NOMO-1 (cell line): Measurements from ENCODE around the gene NECTIN2.
"Not testable (repeated sequence)": the region's sequence is repeated elsewhere in the genome, so short reads cannot be mapped to it uniquely, and the experiment has no call there.

Experiments used
- DNase-seq, 2 experiments: peaks; one replicate each; lab custom pipeline; 2025; ENCODE audit not compliant: unreplicated experiment in 2 of 2; lab: John Stamatoyannopoulos, UW

Gene NECTIN2

DNA sequence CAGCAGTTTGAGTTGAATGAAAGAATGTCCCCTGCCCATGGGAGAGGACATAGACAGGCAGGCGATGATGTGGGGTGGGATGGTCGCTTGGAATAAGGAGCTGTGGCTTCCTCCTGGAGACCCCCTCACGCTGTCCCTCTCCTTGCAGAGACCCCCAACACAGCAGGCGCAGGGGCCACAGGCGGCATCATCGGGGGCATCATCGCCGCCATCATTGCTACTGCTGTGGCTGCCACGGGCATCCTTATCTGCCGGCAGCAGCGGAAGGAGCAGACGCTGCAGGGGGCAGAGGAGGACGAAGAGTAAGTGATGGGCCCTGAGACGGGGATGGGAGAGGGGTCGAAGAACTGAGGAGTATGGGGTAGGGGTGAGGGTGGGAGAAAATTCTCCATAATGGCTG lies 36.0 kb downstream of the NECTIN2 start:
- DNase-seq = no peak

DNA sequence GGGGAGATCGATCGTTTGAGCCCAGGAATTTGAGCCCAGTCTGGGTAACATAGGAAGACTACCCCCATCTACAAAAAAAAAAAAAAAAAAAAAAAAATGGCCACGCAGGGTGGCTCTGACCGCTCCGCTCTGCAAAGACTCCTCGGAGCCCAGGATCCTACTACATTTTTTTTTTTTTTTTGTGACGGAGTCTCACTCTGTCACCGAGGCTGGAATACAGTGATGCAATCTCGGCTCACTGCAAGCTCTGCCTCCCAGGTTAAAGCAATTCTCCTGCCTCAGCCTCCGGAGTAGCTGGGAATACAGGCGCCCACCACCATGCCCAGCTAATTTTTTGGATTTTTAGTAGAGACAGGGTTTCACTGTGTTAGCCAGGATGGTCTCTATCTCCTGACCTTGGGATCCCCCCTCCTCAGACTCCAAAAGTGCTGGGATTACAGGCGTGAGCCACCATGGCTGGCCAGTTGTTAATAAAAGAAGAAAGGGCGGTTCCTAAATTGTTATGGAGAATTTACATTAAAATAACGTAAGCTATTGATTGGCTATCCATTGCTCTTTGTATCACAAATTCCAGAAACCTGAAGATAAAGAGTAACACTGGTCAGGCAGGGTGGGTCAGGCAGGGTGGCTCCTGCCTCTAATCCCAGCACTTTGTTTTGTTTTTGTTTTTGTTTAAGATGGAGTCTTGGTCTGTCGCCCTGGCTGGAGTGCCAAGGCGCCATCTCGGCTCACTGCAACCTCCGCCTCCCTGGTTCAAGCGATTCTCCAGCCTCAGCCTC lies 36.7 kb downstream of the NECTIN2 start:
- not testable (repeated sequence) for DNase-seq

DNA sequence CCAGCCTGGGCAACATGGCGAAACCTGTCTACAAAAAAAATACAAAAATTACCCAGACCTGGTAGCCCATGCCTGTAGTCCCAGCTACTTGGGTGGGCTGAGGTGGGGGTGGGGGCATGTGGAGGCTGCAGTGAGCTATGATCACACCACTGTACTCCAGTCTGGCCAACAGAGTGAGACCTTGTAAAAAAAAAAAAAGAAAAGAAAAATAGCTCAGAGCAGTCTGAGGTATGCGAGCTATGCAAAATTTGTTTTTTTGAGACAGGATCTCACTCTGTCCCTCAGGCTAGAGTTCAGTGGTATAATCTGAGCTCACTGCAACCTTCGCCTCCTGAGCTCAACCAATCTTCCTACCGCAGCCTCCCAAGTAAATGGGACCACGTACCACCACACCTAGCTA lies 37.8 kb downstream of the NECTIN2 start:
- DNase-seq = no peak

DNA sequence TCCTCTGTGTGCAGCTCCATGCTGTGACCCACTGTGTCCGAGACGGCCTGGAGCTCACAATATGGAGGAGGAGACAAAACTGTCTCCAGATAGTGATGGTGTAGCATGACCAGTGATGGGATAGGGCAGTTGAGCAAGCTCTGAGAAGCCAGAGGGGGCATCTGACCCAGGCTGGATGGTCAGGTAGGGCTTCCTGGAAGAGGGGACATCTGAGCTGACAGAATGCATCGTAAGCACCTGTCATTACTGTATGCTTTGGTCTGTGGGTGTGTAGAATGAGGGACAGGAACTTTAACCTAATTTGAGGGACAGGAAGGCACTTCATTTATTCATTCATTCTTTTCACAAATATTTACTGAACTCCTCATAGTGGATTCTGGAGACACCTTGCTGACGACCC lies 38.5 kb downstream of the NECTIN2 start:
- no peak for DNase-seq

DNA sequence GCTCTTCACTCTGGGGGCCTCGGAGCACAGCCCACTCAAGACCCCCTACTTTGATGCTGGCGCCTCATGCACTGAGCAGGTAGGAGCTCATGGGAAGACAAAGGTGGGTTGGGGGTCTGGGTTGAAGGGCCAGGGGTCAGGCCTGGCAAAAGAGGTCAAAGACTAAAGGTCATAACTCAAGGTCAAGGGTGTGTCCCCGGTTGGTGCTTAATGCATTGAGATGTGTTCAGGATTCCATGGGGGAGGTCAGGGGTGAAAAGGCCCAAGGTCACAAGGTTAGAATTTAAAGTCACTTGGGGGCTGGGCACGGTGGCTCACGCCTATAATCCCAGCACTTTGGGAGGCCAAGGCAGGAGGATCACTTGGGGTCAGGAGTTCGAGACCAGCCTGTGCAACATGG lies 40.0 kb downstream of the NECTIN2 start:
- DNase-seq = no peak

DNA sequence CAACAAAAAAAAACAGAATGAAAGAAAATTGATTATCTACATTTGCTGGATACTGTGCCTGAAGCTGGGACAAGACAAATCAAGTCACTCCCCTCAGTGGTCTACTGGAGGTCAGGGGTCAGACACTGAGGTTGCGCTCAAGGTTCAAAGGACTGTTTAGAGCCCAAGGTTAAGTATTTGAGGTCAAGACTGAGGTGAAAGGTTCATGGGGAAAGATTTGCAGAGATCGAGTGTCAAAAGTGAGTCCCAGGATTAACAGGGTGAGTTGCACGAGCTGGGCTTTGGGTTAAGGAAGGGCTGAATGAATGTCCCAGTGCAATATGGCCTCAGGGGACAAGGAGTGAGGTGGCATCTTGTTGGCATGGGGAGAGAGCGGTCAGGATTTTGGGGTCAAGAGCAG lies 41.6 kb downstream of the NECTIN2 start:
- DNase-seq = no peak

DNA sequence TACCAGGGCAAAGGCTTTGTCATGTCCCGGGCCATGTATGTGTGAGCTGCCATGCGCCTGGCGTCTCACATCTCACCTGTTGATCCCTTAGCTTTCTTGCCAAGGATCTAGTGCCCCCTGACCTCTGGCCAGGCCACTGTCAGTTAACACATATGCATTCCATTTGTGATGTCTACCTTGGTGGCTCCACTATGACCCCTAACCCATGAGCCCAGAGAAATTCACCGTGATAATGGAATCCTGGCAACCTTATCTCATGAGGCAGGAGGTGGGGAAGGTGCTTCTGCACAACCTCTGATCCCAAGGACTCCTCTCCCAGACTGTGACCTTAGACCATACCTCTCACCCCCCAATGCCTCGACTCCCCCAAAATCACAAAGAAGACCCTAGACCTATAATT lies 42.2 kb downstream of the NECTIN2 start:
- not testable (repeated sequence) for DNase-seq

DNA sequence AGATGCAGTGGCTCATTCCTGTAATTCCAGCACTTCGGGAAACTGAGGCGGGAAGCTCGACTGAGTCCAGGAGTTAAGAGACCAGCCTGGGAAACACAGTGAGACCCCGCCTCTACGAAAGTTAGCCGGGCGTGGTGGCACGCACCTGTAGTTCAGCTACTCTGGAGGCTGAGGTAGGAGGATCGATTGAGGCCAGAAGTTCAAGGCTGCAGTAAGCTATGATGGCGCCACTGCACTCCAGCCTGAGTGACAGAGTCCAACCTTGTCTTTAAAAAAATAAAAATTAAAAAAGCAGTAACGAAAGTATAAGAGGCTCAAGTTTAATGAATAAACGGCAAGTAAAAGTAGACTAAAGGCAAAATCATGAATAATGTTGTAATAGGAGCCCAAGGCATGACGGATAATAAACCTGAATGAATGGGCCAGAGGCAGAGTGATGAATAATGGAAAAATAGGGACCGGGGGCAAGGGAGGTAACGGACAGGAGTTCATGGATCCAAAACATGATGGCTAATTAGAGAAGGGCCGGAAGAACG lies 43.8 kb downstream of the NECTIN2 start:
- DNase-seq = no peak

DNA sequence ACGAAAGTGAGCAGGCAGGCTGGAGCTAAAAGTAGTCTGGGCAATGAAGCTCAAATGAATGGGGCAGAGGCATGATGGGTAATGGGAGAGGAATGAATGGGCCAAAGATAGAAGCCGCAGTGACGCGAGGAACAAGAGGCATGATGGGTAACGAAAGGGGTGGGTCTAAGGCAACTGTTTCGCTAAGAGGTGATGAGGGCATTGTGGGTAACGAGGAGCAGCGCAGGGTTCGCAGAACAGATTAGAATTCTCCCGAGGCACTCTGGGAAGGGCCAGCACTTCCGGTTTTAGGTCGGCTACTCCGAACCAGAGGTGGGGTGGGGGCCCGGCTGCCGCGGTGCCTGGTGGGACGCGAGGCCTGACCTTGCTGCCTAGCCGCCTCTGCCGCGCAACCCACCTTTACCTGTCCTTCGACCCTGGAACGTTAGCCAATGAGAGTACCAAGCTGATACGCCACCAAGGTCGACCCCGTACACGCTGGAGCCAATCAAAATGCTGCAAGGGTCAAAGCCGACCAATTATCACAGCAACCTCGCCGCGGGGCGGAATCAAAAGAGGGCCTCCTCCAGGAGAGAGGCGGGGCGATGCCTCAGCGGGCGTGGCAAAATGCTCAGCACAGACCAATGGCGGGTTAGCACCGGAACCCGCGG lies 44.4 kb downstream of the NECTIN2 start:
- peak; percentile 100 for DNase-seq

DNA sequence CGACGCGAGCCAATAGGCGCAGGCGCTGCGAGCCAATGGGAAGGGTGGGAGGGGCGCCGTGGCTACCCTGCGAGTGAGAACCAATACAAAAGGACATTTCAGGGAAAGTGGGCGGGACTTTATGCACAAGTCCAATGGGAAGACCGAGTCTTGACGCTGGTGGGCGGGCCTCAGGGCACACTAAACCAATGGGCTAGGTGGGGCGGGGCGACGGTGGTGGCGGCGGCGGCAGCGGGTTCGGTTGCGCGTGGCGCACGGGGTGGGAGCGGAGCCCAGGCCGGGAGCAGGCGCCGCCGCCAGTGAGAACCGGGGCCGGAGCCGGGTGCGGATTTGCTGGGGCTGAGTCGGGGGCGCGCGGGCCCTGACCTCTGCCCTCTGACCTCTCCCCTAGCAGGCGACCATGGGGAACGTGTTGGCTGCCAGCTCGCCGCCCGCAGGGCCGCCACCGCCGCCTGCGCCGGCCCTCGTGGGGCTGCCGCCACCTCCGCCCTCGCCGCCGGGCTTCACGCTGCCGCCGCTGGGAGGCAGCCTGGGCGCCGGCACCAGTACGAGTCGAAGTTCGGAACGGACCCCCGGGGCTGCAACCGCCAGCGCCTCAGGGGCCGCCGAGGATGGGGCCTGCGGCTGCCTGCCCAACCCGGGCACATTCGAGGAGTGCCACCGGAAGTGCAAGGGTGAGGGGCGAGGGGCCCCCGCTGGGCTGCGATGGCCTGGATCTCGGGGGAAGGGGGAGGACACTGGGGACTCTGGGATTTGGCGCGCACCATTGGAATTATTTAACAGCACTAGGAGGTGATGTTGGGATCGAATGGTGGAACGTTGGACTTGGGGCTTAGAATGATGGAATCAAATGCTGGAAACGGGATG lies 45.2 kb downstream of the NECTIN2 start, which contains the start of gene TOMM40:
Gene TOMM40 (plus strand): TSS at position 239 of the 867 bp plus-strand sequence. CDS start 162 bp downstream, at position 401.
- DNase-seq = peak; percentile 100

DNA sequence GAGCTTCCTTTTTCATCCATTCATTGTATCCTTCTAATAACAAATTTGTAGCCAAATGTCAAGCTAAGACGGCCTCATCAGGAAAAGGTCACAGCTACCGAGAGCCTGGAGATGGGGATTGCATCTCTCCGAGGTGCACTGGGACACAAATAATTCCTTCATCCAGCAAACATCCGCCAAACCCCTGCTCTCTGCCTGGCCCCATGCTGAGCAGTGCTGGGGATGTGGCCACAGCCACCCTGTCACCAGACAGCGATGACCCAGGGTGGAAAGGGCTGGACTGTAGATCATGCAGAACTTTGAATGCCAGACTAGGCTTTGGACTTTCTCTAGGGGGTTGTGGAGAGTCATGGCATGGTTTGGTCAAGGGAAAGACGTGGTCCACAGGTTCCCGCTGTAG lies 46.8 kb downstream of the NECTIN2 start:
- no peak for DNase-seq

DNA sequence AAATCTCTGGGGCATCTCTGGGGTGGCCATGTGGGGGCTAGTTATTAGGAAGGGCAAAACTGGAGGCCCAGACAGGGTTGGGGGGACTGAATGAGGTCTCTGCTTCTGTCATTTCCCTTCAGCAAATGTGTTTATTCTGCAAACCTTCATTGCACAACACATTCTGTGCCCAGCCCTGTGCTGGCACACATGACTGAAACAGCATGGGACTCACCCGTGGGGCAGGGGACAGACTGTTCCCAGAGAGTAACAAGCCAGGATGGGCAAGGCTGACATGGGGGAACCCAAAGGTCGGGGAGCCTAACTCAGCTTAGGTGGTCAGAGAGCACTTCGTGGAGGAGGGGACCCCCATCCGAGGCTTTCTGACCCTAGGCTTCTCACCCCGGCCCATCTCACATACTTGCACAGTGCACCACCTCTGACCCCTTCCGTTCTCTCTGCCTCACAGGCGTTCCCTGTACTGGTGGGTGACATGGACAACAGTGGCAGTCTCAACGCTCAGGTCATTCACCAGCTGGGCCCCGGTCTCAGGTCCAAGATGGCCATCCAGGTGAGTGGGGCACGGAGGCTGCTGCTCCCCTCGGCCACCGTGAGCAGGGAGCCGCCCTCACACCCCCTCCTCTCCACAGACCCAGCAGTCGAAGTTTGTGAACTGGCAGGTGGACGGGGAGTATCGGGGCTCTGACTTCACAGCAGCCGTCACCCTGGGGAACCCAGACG lies 47.4 kb downstream of the NECTIN2 start:
- DNase-seq = no peak

DNA sequence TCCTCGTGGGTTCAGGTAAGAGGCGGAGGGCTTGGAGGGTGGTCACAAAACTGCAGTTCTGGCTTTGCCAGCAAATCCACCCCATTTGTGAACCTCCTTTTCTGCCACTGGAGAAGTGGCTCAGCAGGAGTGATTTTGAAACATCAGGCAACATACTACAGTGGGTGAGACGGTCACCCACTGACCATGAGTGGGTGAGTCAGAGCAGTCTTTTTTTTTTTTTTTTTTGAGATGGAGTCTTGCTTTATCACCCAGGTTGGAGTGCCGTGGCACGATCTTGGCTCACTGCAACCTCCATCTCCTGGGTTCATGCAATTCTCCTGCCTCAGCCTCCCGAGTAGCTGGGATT lies 47.9 kb downstream of the NECTIN2 start:
- no peak for DNase-seq

DNA sequence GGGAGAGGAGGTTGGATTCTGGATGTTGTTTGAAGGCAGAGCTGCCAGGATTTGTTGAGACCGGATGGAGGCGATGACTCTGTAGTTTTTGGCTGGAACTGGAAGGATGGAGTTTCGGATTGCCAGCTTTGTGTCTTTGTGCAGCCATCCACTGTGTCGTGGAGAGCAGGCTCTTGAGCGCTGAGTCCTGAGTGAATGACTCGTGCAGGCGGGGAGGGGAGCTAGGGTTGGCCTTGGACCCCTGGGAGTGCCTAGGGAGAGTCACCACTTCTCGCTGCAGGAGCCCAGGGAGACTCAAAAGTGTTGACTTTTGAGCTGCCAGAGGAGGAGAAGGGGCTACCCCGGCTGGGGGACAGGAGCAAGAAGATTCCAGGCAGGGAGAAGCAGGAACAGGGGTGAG lies 48.8 kb downstream of the NECTIN2 start:
- DNase-seq = no peak

DNA sequence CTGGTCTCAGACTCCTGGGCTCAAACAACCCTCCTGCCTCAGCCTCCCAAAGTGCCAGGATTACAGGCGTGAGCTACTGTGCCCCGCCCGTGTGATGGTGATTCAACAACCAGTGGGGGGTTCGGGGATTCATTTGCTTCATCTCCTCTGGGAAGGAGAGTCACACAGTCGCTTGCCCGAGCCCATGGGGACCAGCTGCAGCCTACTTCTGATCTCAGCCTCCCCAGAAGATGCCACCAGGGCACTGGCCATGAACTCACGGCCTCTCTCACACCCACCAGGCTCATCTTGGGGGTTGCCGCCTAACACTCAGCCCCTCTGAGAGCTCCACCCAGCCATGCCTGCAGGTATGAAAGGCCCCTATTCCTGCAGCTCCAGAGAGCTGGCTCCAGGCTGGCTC lies 51.7 kb downstream of the NECTIN2 start:
- DNase-seq = no peak

DNA sequence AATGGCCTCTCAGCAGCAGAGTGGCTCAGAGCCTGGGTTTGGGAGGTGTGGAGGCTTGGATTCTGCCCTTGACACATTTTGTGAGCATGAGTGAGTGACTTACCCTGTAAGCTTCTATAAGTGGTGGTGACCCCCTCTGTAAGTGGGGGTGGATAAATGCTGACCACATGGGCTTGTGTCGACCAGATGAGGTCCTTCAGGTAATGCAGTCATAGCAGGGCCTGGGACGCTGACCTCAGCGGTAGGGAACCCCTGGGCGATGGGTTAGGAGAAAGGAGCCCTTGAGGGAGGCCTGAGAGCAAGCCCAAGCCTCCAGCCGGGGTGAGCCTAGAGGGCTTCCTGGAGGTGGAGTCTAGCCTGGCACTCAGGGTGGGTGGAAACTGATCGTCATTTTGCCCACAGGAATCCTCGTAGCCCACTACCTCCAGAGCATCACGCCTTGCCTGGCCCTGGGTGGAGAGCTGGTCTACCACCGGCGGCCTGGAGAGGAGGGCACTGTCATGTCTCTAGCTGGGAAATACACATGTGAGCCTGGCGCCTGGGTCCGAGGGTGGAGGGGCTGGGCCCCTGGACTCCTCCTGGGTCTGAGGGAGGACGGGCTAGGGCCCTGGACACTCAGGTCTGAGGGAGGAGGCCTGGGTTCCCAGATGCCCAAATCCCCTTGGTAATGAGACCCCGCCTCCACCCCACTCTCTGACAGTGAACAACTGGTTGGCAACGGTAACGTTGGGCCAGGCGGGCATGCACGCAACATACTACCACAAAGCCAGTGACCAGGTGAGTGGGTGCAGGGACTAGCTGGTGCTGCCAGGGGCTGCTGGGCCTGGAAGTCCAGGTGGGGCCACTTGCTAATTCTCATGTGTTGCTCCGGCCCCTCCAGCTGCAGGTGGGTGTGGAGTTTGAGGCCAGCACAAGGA lies 54.5 kb downstream of the NECTIN2 start:
- DNase-seq = no peak

DNA sequence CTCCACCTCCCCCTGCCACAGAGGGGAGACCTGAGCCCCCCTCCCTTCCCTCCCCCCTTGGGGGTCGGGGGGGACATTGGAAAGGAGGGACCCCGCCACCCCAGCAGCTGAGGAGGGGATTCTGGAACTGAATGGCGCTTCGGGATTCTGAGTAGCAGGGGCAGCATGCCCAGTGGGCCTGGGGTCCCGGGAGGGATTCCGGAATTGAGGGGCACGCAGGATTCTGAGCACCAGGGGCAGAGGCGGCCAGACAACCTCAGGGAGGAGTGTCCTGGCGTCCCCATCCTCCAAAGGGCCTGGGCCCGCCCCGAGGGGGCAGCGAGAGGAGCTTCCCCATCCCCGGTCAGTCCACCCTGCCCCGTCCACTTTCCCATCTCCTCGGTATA lies 57.1 kb downstream of the NECTIN2 start:
- DNase-seq = no peak

DNA sequence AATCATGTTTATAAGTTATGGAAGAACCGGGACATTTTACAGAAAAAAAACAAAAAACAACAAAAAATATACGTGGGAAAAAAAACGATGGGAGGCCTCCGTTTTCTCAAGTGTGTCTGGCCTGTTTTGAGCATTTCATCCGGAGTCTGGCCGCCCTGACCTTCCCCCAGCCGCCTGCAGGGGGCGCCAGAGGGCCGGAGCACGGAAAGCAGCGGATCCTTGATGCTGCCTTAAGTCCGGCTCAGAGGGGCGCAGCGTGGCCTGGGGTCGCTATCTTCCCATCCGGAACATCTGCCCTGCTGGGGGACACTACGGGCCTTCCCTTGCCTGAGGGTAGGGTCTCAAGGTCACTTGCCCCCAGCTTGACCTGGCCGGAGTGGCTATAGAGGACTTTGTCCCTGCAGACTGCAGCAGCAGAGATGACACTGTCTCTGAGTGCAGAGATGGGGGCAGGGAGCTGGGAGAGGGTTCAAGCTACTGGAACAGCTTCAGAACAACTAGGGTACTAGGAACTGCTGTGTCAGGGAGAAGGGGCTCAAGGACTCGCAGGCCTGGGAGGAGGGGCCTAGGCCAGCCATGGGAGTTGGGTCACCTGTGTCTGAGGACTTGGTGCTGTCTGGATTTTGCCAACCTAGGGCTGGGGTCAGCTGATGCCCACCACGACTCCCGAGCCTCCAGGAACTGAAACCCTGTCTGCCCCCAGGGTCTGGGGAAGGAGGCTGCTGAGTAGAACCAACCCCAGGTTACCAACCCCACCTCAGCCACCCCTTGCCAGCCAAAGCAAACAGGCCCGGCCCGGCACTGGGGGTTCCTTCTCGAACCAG lies 57.7 kb downstream of the NECTIN2 start:
- peak; percentile 54 to 55 for DNase-seq
